PC-3 (cell line): Measurements from ENCODE around the gene TRIM71. TPM values are rescaled to one million over a fixed set of nuclear protein-coding genes. Genes with fewer than 3 reads are reported as not detected.
A peak's percentile ranks its signal among the peaks of the same experiment; 100 is the strongest.
"Not testable (repeated sequence)": the region's sequence is repeated elsewhere in the genome, so short reads cannot be mapped to it uniquely, and the experiment has no call there.

Experiments used
- ATAC-seq: fragments of 200-7000 bp; cut with Tn5 transposase; 2 replicates; pipeline ENCODE4 v1.9.1; 2020; ENCODE audit warnings: mild to moderate bottlenecking, moderate library complexity
- BruUV-seq: library from RNA; stranded (reverse); fragments of 400-500 nt; replicated peaks from 2 replicates; lab custom pipeline; 2021; lab: Mats Ljungman, UMichigan
- CTCF ChIA-PET: fragments of 300-600 bp; sonication (Branson Sonifier 250); formaldehyde crosslinking; loops from one replicate; lab custom pipeline; 2022; ENCODE audit warnings: antibody characterized with exemption; lab: Charles Lee
- POLR2A ChIA-PET: fragments of 300-600 bp; sonication (Branson Sonifier 250); formaldehyde crosslinking; loops from one replicate; lab custom pipeline; 2022; ENCODE audit warnings: antibody characterized with exemption; ENCODE audit not compliant: unreplicated experiment; lab: Charles Lee
- DNase-seq: peaks from one replicate; pipeline ENCODE4 v3.0.0-alpha.2; 2015
- H2AFZ ChIP-seq: fragments of 300-600 bp; sonication (generic); 2 replicates; pipeline ENCODE4 v1.6.0; 2016; ENCODE audit warnings: antibody characterized with exemption, low read length
- H3F3A ChIP-seq: fragments of 300-600 bp; sonication (generic); one replicate; pipeline ENCODE4 v1.6.0; 2017; ENCODE audit warnings: antibody characterized with exemption, low read length, control low read depth, mild to moderate bottlenecking; ENCODE audit not compliant: unreplicated experiment
- H3K27ac ChIP-seq: fragments of 300-600 bp; sonication (generic); 2 replicates; pipeline ENCODE4 v1.5.1; 2016; ENCODE audit warnings: mild to moderate bottlenecking, low read length
- H3K27me3 ChIP-seq: fragments of 300-600 bp; sonication (generic); 2 replicates; pipeline ENCODE4 v1.6.1; 2016; ENCODE audit warnings: low read length, mixed read lengths
- H3K36me3 ChIP-seq: fragments of 300-600 bp; sonication (generic); 2 replicates; pipeline ENCODE4 v1.6.1; 2016; ENCODE audit warnings: low read depth, mixed run types, low read length, mixed read lengths
- H3K4me1 ChIP-seq: fragments of 300-600 bp; sonication (generic); 2 replicates; pipeline ENCODE4 v1.5.1; 2016; ENCODE audit warnings: low read length; ENCODE audit not compliant: insufficient read depth
- H3K4me2 ChIP-seq: fragments of 300-600 bp; sonication (generic); 2 replicates; pipeline ENCODE4 v1.6.0; 2016; ENCODE audit warnings: low read length
- H3K4me3 ChIP-seq: fragments of 300-600 bp; sonication (generic); 2 replicates; pipeline ENCODE4 v1.5.1; 2016; ENCODE audit warnings: mild to moderate bottlenecking, low read length, mixed read lengths
- H3K79me2 ChIP-seq: fragments of 300-600 bp; sonication (generic); 2 replicates; pipeline ENCODE4 v1.6.1; 2017; ENCODE audit warnings: low read length, mixed read lengths
- H3K9ac ChIP-seq: fragments of 300-600 bp; sonication (generic); 2 replicates; pipeline ENCODE4 v1.6.0; 2016; ENCODE audit warnings: mild to moderate bottlenecking, low read length
- H3K9me2 ChIP-seq: fragments of 300-600 bp; sonication (generic); replicated peaks from 2 replicates; pipeline ENCODE4 v1.6.1; 2016; ENCODE audit warnings: mixed run types, low read length, mixed read lengths
- H3K9me3 ChIP-seq: fragments of 300-600 bp; sonication (generic); 2 replicates; pipeline ENCODE4 v1.6.1; 2016; ENCODE audit warnings: low read length, mixed read lengths
- H4K20me1 ChIP-seq: fragments of 300-600 bp; sonication (generic); 2 replicates; pipeline ENCODE4 v1.6.1; 2016; ENCODE audit warnings: low read length, mixed read lengths
- CTCF ChIP-seq: fragments of 300-600 bp; sonication (generic); conservative IDR thresholded peaks from 2 replicates; pipeline ENCODE4 v1.5.1; 2017; ENCODE audit warnings: antibody characterized with exemption, low read depth, mild to moderate bottlenecking, low read length
- EZH2 ChIP-seq: fragments of 300-600 bp; sonication (generic); IDR thresholded peaks from one replicate; pipeline ENCODE4 v1.6.1; 2017; ENCODE audit warnings: antibody characterized with exemption, mild to moderate bottlenecking, low read length; ENCODE audit not compliant: unreplicated experiment
- EZH2phosphoT487 ChIP-seq: fragments of 300-600 bp; sonication (generic); IDR thresholded peaks from 2 replicates; pipeline ENCODE4 v1.6.1; 2018; ENCODE audit warnings: mild to moderate bottlenecking, antibody characterized with exemption, low read length, borderline replicate concordance
- intact Hi-C: fragments of 100-400 bp; cut with micrococcal nuclease; formaldehyde crosslinking; loops from 2 replicates; pipeline ENCODE4 v1.9.0; 2023
- total RNA-seq: library from RNA; depleted of rRNA; stranded (reverse); fragments of >200 nt; gene quantifications from 2 replicates; pipeline ENCODE4 v1.2.3, GENCODE V29; 2014

The TRIM71 gene
- total RNA-seq, 1 experiment from 2014 or later: 0.11 TPM

GRCh38 chr3:32902887-32903371 is 85.1 kb downstream of the TRIM71 start:
- H3K36me3 ChIP-seq, H3K27ac ChIP-seq, H4K20me1 ChIP-seq, H3K9me3 ChIP-seq, H3K27me3 ChIP-seq, H3K4me1 ChIP-seq, BruUV-seq, H3K9me2 ChIP-seq, H3K79me2 ChIP-seq, H3F3A ChIP-seq: not testable (repeated sequence)
- H3K9ac ChIP-seq: peak overlapping the region; percentile 21; the same call in 1 of the 2 replicates
- TF ChIP-seq CTCF: peak; percentile 57
- ATAC-seq (peak; percentile 96), DNase-seq (peak; percentile 77)
- H2AFZ ChIP-seq: peak overlapping the region; percentile 77
- ChIA-PET POLR2A (interaction anchor here (0.6 kb wide), 1 partner anchor 152 kb away, joined by 5 read pairs; no protein-coding TSS in a partner anchor), CTCF (interaction anchor here (0.5 to 2.1 kb wide), 10 partner anchors 24 to 732 kb away, joined by 3 to 16 read pairs (median 5); partner anchors contain the start of gene CMTM8)
- intact Hi-C loops: loop anchor here (1.0 to 2.0 kb wide), 4 partner anchors 30 to 170 kb away; no protein-coding TSS in a partner anchor
- H3K4me2 ChIP-seq: peak overlapping the region; percentile 80
- peak overlapping the region; percentile 57 for H3K4me3 ChIP-seq

GRCh38 chr3:32903953-32904352 is 86.2 kb downstream of the TRIM71 start:
- Histone ChIP-seq H4K20me1 (no peaks in the 10 kb centered on the region), H3K27me3 (no peaks in the 10 kb centered on the region), H3K4me2 (no peak overlapping the region), H3K4me1 (peaks cover 9% of the 10 kb centered on the region; the same call in 1 of the 2 replicates), H3K36me3 (no peaks in the 10 kb centered on the region), H3K9me2 (no peaks in the 10 kb centered on the region), H3K9me3 (no peaks in the 10 kb centered on the region), H3K4me3 (no peak overlapping the region), H3K79me2 (no peaks in the 10 kb centered on the region), H3K9ac (no peak overlapping the region), H3F3A (no peaks in the 10 kb centered on the region), H3K27ac (no peak overlapping the region), H2AFZ (no peak overlapping the region)
- ChIA-PET POLR2A (interaction anchor here (0.6 kb wide), 1 partner anchor 132 kb away, joined by 3 read pairs; no protein-coding TSS in a partner anchor), CTCF (interaction anchor here (0.9 to 2.1 kb wide), 3 partner anchors 123 to 665 kb away, joined by 3 to 11 read pairs (median 6); partner anchors contain the start of gene CMTM8)
- no TSS peak for BruUV-seq
- no peak for TF ChIP-seq EZH2
- no peak for TF ChIP-seq CTCF
- no peak for TF ChIP-seq EZH2phosphoT487
- no peak for ATAC-seq
- DNase-seq: no peak
- intact Hi-C loops: loop anchor here (1.0 to 2.0 kb wide), 3 partner anchors 31 to 171 kb away; no protein-coding TSS in a partner anchor

- no peak overlapping the region for H2AFZ ChIP-seq
- H3K9me2 ChIP-seq: no peaks in the 10 kb centered on the region
- no peaks in the 10 kb centered on the region for H4K20me1 ChIP-seq
- TF ChIP-seq EZH2: no peak
- no peak for TF ChIP-seq CTCF
- no peak for TF ChIP-seq EZH2phosphoT487
- H3K9ac ChIP-seq: no peak overlapping the region
- H3K79me2 ChIP-seq: no peaks in the 10 kb centered on the region
- H3K9me3 ChIP-seq: no peaks in the 10 kb centered on the region
- no peak overlapping the region for H3K4me2 ChIP-seq
- BruUV-seq: no TSS peak
- ATAC-seq (no peak), DNase-seq (no peak)
- no peaks in the 10 kb centered on the region for H3K27me3 ChIP-seq
- no peak overlapping the region for H3K4me3 ChIP-seq
- H3K27ac ChIP-seq: no peak overlapping the region
- intact Hi-C loops: no loop called here
- ChIA-PET CTCF (no interaction called here), POLR2A (no interaction called here)
- H3K36me3 ChIP-seq: no peaks in the 10 kb centered on the region
- no peaks in the 10 kb centered on the region for H3K4me1 ChIP-seq
- no peaks in the 10 kb centered on the region for H3F3A ChIP-seq
Observed at GRCh38 chr3:32909999-32910398, 92.2 kb downstream of the TRIM71 start.
